ENCODE data around the gene TMEM221.

The TMEM221 gene

GRCh38 chr19:17441241-17442021 lies 7.0 kb downstream of the TMEM221 start:
- DNase-seq = no peak

GRCh38 chr19:17436874-17437267 lies 11.6 kb downstream of the TMEM221 start:
- DNase-seq = no peak

- DNase-seq = no peak
Observed at GRCh38 chr19:17436094-17436873, 12.2 kb downstream of the TMEM221 start.

- DNase-seq = no peak
Observed at GRCh38 chr19:17435218-17435617, 13.2 kb downstream of the TMEM221 start.

- no peak for DNase-seq
Observed at GRCh38 chr19:17431417-17431816, 17.1 kb downstream of the TMEM221 start.

GRCh38 chr19:17429641-17430113 lies 18.8 kb downstream of the TMEM221 start:
- no peak for DNase-seq

- DNase-seq = peak in 1 of 4 experiments; percentile 14
Observed at GRCh38 chr19:17424743-17425365, 23.6 kb downstream of the TMEM221 start.

- DNase-seq = no peak
Observed at GRCh38 chr19:17423429-17424208, 24.8 kb downstream of the TMEM221 start.

- no peak for DNase-seq
Observed at GRCh38 chr19:17421942-17422341, 26.5 kb downstream of the TMEM221 start.

- peak in 1 of 4 experiments; percentile 19 for DNase-seq
Observed at GRCh38 chr19:17420475-17420924, 28.0 kb downstream of the TMEM221 start.

- peak; percentile 80 to 93 (median 86) for DNase-seq
Observed at GRCh38 chr19:17419621-17420474, 28.6 kb downstream of the TMEM221 start, which contains the start of gene MVB12A. MVB12A (plus strand) TSS chr19:17420047; CDS start chr19:17420136, 89 bp downstream.

- no peak for DNase-seq
Observed at GRCh38 chr19:17419154-17419620, 29.3 kb downstream of the TMEM221 start.

GRCh38 chr19:17418710-17419109 lies 29.8 kb downstream of the TMEM221 start:
- no peak for DNase-seq

- no peak for DNase-seq
Observed at GRCh38 chr19:17415121-17415520, 33.3 kb downstream of the TMEM221 start.

GRCh38 chr19:17414097-17414496 lies 34.4 kb downstream of the TMEM221 start:
- DNase-seq = no peak

- no peak for DNase-seq
Observed at GRCh38 chr19:17411801-17412200, 36.7 kb downstream of the TMEM221 start.

GRCh38 chr19:17409990-17410389 lies 38.5 kb downstream of the TMEM221 start:
- DNase-seq = no peak

- no peak for DNase-seq
Observed at GRCh38 chr19:17406887-17407196, 41.6 kb downstream of the TMEM221 start.

GRCh38 chr19:17406046-17406886 lies 42.2 kb downstream of the TMEM221 start:
- DNase-seq = no peak

GRCh38 chr19:17405250-17406045 lies 43.0 kb downstream of the TMEM221 start, which contains the start of gene BST2:
BST2 (minus strand) TSS chr19:17405630; CDS start chr19:17405575, 55 bp downstream.
- DNase-seq = peak in 2 of 4 experiments; percentile 21 to 30

Measured in activated naive CD4-positive, alpha-beta T cell (primary cell).